HL-60 (cell line): ENCODE measurements around the gene SETBP1.

Source experiments
- DNase-seq, 2 experiments: peaks; one replicate each; pipeline ENCODE4 v3.0.0-alpha.2; 2010 to 2020; ENCODE audit warnings: low read depth in 1 of 2, low spot score in 1 of 2
- H3K27ac ChIP-seq: fragments of 250-450 bp; sonication (Bioruptor Pico); replicated peaks from 2 replicates; pipeline ENCODE4 v1.5.1; 2020; ENCODE audit warnings: mild to moderate bottlenecking, moderate library complexity
- H3K27me3 ChIP-seq: fragments of 250-450 bp; sonication (Bioruptor Pico); 2 replicates; pipeline ENCODE4 v1.5.1; 2021; ENCODE audit warnings: mild to moderate bottlenecking, moderate library complexity; ENCODE audit not compliant: insufficient read depth, poor library complexity, severe bottlenecking
- H3K4me3 ChIP-seq: replicated peaks from 2 replicates; pipeline ENCODE4 v1.5.1; 2011; ENCODE audit warnings: mild to moderate bottlenecking, control low read depth, low read length; ENCODE audit not compliant: insufficient read depth
- GABPA ChIP-seq: IDR thresholded peaks from 2 replicates; pipeline ENCODE4 v1.6.1; 2012; ENCODE audit warnings: low read depth
- POLR2AphosphoS5 ChIP-seq: IDR thresholded peaks from 2 replicates; pipeline ENCODE4 v1.6.1; 2012; ENCODE audit warnings: low read depth
- SPI1 ChIP-seq: IDR thresholded peaks from 2 replicates; pipeline ENCODE4 v1.6.1; 2012; ENCODE audit warnings: low read depth, mild to moderate bottlenecking, borderline replicate concordance
- TF ChIP-seq, protein P1 (sequence below): IDR thresholded peaks from one replicate; pipeline ENCODE4 v1.5.1; 2011; ENCODE audit warnings: low read length, control low read depth, inconsistent platforms; ENCODE audit not compliant: insufficient read depth
- TF ChIP-seq, protein P2 (sequence below): IDR thresholded peaks from 2 replicates; pipeline ENCODE4 v1.6.1; 2012; ENCODE audit warnings: low read depth; ENCODE audit not compliant: insufficient replicate concordance

SETBP1 gene

DNA sequence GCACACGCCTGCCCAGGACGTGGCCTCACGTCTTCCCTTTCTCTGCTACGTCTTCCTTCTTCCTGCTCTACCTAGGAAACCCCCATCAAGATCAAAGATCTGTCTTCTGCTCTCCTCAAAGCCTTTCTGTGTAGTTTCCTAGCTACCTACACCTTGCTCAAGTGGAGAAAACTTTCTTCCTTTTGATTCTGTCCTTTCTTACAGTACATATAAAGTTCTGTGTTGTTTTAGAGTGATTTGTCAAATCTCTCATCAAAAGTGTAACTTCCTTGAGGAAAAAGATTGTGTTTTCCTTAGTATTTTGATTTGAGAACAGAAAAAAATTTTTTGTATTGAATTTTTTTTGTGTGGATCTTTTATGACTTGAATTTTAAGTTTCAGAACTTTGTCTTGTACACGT lies 17.8 kb downstream of the SETBP1 start:
- Histone ChIP-seq H3K27me3 (peaks cover 26% of the 10 kb centered on the region), H3K27ac (no peak overlapping the region), H3K4me3 (no peak overlapping the region)
- DNase-seq: no peak
- TF ChIP-seq GABPA: no peak
- TF ChIP-seq, protein P1, sequence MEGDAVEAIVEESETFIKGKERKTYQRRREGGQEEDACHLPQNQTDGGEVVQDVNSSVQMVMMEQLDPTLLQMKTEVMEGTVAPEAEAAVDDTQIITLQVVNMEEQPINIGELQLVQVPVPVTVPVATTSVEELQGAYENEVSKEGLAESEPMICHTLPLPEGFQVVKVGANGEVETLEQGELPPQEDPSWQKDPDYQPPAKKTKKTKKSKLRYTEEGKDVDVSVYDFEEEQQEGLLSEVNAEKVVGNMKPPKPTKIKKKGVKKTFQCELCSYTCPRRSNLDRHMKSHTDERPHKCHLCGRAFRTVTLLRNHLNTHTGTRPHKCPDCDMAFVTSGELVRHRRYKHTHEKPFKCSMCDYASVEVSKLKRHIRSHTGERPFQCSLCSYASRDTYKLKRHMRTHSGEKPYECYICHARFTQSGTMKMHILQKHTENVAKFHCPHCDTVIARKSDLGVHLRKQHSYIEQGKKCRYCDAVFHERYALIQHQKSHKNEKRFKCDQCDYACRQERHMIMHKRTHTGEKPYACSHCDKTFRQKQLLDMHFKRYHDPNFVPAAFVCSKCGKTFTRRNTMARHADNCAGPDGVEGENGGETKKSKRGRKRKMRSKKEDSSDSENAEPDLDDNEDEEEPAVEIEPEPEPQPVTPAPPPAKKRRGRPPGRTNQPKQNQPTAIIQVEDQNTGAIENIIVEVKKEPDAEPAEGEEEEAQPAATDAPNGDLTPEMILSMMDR: no peak
- no peak for TF ChIP-seq POLR2AphosphoS5
- no peak for TF ChIP-seq SPI1
- TF ChIP-seq, protein P2, sequence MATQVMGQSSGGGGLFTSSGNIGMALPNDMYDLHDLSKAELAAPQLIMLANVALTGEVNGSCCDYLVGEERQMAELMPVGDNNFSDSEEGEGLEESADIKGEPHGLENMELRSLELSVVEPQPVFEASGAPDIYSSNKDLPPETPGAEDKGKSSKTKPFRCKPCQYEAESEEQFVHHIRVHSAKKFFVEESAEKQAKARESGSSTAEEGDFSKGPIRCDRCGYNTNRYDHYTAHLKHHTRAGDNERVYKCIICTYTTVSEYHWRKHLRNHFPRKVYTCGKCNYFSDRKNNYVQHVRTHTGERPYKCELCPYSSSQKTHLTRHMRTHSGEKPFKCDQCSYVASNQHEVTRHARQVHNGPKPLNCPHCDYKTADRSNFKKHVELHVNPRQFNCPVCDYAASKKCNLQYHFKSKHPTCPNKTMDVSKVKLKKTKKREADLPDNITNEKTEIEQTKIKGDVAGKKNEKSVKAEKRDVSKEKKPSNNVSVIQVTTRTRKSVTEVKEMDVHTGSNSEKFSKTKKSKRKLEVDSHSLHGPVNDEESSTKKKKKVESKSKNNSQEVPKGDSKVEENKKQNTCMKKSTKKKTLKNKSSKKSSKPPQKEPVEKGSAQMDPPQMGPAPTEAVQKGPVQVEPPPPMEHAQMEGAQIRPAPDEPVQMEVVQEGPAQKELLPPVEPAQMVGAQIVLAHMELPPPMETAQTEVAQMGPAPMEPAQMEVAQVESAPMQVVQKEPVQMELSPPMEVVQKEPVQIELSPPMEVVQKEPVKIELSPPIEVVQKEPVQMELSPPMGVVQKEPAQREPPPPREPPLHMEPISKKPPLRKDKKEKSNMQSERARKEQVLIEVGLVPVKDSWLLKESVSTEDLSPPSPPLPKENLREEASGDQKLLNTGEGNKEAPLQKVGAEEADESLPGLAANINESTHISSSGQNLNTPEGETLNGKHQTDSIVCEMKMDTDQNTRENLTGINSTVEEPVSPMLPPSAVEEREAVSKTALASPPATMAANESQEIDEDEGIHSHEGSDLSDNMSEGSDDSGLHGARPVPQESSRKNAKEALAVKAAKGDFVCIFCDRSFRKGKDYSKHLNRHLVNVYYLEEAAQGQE: no peak

DNA sequence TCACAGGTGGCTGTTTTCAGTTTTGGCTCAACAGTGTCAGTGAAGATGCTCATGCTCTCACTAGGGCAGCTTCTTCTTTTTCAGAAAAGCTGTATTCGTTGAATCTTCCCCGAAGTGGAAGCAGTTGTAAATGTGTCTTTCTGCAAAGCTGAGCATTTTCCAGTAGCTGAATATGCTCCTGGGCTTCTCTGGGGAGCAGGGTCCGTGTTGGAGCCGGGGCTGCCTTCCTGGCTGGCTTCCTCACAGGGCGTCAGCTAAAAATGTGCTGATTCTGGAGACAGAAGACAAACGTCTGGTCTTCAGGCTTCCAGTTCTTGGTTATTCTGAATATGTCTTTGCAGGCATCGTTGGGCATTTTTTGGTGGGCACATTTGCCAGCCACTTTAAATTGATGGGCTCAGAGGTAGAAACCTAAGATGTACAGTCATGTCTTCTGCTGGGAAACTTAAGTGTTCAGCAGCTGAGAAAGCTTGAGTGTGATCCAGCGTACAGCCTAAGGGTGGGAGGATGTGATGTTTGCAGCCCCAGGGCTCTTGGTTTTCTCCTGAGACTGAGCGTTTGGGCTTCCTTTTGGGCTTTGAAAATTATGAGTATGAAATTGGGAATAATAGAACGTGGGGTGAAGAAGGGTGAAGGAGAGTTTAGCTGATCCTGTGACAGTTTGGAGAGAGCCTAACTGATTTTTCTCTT lies 19.0 kb downstream of the SETBP1 start:
- peaks cover 34% of the 10 kb centered on the region for H3K27me3 ChIP-seq
- DNase-seq: no peak
- TF ChIP-seq, protein P2: no peak
- no peak for TF ChIP-seq POLR2AphosphoS5
- TF ChIP-seq, protein P1: no peak
- TF ChIP-seq GABPA: no peak
- TF ChIP-seq SPI1: no peak
- no peak overlapping the region for H3K4me3 ChIP-seq
- H3K27ac ChIP-seq: no peak overlapping the region

DNA sequence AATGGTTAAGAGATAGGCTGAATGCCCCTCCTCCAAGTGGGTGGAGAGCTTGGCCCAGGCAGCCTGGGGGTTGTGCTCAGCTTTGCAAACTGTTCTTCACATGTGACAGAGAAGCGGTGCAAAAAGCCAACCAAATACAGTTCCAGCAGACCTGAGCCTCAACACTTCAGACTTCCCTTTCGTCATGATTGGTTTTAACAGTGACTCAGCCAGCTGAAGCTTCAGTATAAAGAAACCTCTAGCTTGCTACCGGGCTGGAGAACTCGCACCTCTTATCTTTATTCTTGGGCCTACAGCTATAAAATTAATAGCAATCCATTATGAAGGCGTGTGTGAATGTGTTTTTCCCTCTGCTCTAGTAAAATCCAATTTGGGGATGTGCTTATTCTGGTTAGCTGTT lies 20.0 kb downstream of the SETBP1 start:
- TF ChIP-seq GABPA (no peak), POLR2AphosphoS5 (no peak), SPI1 (no peak)
- TF ChIP-seq, protein P1: no peak
- TF ChIP-seq, protein P2: no peak
- no peak for DNase-seq
- no peak overlapping the region for H3K27ac ChIP-seq
- H3K27me3 ChIP-seq: peaks cover 30% of the 10 kb centered on the region
- H3K4me3 ChIP-seq: no peak overlapping the region
